ENCODE results near the gene RAB17.
A peak's percentile ranks its signal among the peaks of the same experiment; 100 is the strongest.

RAB17 gene

GRCh38 chr2:237575869-237576862, 14.4 kb downstream of the RAB17 start:
- DNase-seq, result no peak

DNA sequence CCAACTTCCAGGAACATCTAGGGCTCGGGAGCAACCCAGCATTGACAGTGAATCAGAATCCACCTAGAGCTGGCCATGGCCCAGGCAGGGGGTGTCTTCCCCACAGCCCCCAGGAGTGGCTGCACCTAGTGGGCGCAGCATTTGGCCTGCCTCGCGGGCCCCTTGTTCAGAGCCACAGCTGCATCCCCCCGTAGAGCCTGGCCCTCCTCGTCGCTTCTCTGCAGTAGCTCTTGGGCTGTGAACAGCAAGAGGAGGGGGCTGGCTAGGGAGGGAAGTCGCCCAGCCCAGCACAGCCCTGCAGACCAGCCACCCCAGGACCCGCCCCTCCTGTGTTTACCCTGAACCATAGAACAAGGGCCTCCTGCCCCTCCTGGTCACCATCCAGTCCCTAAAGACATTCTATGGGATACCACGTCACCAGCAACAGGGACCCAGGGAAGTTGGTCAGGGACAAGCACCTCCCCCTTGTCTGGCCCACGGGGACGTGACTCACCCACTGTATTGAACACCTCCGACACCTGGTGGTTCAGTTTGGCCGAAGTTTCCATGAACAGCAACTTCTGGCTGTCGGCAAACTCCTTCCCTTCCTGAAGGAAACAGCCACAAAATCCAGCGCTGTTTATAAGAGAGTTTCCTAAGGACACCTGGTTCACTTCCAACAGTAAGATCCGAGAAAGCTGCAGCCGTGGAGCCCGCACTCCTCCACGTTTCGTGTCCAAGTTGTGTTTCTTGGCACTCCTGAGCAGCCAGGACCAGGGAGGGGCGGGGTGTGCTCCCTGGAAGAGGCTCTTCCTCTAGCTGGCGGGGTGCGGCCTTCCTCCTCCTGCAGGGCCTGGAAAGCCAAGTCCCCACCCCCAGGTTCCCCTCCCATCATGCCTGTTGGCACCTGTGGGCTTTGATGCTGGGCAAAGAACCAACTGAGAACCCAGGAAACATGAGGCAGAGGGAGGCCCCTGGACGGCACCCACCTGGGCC, 15.4 kb downstream of the RAB17 start:
- DNase-seq, result no peak

- DNase-seq, result no peak
Observed at GRCh38 chr2:237574467-237574866, 16.1 kb downstream of the RAB17 start.

- DNase-seq, result no peak
Observed at GRCh38 chr2:237573721-237574415, 16.7 kb downstream of the RAB17 start.

DNA sequence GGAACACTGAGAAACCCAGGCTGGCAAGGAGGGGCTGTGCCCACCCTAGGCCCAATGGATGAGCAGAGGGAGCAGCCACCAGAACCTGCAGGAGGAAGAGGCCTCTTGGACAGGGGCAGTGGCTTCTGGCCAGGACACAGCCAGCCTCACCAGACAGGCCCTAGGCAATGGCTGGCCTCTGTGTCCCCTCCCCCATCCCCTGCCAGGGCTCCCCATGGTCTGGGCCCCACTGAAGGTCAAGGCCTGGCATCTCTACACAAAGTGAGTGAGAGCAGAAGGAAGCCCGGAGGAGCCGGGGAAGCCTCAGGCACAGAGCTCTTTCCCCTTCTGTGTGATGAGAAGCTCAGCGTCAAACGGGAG, 17.8 kb downstream of the RAB17 start:
- DNase-seq, result no peak

- DNase-seq, result peak; percentile 90
Observed at GRCh38 chr2:237572021-237572741, 18.4 kb downstream of the RAB17 start.

- DNase-seq, result no peak
Observed at GRCh38 chr2:237571551-237571950, 19.0 kb downstream of the RAB17 start.

DNA sequence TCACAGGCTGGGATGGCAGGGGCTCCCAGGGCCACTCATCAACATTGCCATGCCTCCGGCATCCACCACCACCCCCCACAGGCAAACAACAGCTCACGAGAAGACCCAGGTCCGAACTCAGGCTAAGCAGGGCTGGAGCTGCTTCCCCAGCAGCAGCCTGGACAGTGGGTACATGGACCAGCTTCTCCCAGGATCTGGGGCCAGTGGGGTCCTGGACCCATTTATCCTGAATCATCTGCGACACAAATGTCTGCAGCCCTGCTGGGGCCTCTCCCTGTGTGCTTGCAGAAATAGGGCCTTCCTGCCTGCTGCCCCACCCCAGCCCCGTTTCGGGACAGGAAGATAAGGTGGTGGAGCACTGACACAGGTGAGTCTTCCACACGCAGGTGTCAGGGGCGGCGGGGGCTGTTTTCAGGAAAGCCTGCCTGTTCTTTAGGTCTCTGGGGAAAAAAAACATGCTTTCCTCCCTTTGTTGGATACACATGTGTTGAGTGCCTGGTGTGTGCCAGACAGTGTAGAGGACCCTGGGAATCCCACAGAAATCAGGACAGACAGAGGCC, 19.7 kb downstream of the RAB17 start:
- no peak for DNase-seq

- DNase-seq, result no peak
Observed at GRCh38 chr2:237569896-237570295, 20.6 kb downstream of the RAB17 start.

GRCh38 chr2:237569041-237569440, 21.5 kb downstream of the RAB17 start:
- DNase-seq, result no peak

DNA sequence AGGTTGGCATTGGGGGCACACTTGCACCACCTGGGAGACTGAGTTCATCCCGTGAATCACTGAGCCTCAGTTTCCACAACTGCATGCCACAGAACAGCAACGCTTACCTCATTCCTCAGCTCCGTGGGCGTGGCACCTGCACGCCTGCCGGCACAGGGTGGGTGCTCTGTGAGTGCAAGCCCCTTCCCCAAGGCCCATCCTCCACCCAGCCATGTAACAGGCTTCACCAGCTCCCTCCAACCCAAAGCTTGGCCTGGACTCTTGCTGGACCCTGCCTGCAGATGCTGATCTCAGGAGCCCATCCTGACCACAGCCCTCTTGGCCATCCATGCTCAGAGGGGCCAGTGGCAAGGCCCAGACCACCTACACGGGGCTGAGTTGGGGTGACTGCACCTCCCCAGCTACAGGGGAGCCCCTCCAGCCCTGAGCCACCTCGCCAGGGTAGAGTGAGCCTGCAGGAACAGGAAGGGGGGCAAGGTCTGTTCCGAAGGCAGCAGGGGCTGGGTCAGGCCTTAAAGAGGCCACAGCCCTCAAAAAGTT, 22.3 kb downstream of the RAB17 start:
- DNase-seq, result no peak

GRCh38 chr2:237567276-237568029, 23.1 kb downstream of the RAB17 start:
- no peak for DNase-seq

- no peak for DNase-seq
Observed at GRCh38 chr2:237566401-237567235, 23.9 kb downstream of the RAB17 start, which contains the start of gene PRLH. TSS of gene PRLH (plus strand) at chr2:237566574. CDS start at chr2:237566574, 0 bp downstream.

- no peak for DNase-seq
Observed at GRCh38 chr2:237565974-237566373, 24.6 kb downstream of the RAB17 start.

DNA sequence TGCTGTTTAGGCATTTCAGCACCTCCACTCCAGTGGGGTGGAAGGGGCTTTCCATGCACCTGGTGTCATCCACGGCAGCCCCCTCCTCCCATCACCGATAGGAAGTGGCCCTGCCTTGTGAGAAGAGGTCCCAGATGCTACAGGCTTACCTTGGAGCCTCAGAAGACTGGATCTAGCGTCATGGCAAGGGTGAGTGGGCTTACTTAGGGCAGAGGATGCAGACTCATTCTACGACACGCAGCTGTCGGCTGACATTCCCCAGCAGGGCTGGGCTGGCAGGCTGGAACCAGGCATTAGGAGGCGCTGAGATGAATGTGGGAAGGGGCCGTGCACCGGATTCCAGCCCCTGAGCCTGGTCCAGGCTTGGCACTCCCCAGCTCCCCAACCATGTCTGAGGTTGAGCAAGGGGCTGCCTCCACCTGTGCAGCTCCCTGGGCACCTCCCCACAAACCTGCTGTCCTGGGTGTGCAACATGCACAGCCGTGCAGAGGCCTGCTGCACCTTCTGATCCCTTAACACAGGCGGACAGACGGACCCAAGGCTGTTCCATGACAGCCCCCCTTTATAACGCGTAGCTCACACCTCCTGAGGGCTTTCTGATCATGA, 25.9 kb downstream of the RAB17 start:
- DNase-seq, result no peak

- DNase-seq, result no peak
Observed at GRCh38 chr2:237563816-237564215, 26.7 kb downstream of the RAB17 start.

- DNase-seq, result no peak
Observed at GRCh38 chr2:237561221-237561620, 29.3 kb downstream of the RAB17 start.

- DNase-seq, result no peak
Observed at GRCh38 chr2:237558961-237559641, 31.4 kb downstream of the RAB17 start.

GRCh38 chr2:237557633-237558015, 32.9 kb downstream of the RAB17 start:
- DNase-seq, result no peak
